GM12864 (cell line): ENCODE data around the gene TET2.
A peak's percentile ranks its signal among the peaks of the same experiment; 100 is the strongest.
"Not testable (repeated sequence)": the region's sequence is repeated elsewhere in the genome, so short reads cannot be mapped to it uniquely, and the experiment has no call there.

ENCODE experiments used
- DNase-seq: peaks from one replicate; pipeline ENCODE4 v3.0.0-alpha.2; 2011; ENCODE audit warnings: low read depth
- H3K4me3 ChIP-seq: 2 replicates; pipeline ENCODE4 v1.5.1; 2011; ENCODE audit warnings: mild to moderate bottlenecking, low read depth, low read length, control low read depth
- TF ChIP-seq, protein P1 (sequence below): IDR thresholded peaks from 2 replicates; pipeline ENCODE4 v1.5.1; 2011; ENCODE audit warnings: low read depth, mild to moderate bottlenecking, moderate library complexity, low read length, control low read depth, inconsistent platforms; ENCODE audit errors: missing control alignments

The TET2 gene

DNA sequence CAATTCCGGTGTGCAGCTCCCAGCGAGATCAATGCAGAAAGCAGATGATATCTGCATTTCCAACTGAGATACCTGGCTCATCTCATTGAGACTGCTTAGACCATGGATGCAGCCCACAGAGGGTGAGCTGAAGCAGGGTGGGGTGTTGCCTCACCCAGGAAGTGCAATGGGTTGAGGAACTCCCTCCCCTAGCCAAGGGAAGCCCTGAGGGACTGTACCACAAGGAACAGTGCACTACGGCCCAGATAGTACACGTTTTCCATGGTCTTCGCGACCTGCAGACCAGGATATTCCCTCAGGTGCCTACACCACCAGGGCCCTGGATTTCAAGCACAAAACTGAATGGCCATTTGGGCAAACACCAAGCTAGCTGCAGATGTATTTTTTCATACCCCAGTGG is 150.0 kb downstream of the TET2 start:
- no peak for DNase-seq
- TF ChIP-seq, protein P1, sequence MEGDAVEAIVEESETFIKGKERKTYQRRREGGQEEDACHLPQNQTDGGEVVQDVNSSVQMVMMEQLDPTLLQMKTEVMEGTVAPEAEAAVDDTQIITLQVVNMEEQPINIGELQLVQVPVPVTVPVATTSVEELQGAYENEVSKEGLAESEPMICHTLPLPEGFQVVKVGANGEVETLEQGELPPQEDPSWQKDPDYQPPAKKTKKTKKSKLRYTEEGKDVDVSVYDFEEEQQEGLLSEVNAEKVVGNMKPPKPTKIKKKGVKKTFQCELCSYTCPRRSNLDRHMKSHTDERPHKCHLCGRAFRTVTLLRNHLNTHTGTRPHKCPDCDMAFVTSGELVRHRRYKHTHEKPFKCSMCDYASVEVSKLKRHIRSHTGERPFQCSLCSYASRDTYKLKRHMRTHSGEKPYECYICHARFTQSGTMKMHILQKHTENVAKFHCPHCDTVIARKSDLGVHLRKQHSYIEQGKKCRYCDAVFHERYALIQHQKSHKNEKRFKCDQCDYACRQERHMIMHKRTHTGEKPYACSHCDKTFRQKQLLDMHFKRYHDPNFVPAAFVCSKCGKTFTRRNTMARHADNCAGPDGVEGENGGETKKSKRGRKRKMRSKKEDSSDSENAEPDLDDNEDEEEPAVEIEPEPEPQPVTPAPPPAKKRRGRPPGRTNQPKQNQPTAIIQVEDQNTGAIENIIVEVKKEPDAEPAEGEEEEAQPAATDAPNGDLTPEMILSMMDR = no peak

DNA sequence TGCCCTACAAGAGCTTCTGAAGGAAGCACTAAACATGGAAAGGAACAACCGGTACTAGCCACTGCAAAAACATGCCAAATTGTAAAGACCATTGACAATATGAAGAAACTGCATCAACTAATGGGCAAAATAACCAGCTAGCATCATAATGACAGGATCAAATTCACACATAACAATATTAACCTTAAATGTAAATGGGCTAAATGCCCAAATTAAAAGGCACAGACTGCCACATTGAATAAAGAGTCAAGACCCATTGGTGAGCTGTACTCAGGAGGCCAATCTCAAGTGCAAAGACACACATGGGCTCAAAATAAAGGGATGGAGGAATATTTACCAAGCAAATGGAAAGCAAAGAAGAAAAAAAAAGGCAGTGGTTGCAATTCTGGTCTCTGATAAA is 152.4 kb downstream of the TET2 start:
- not testable (repeated sequence) for H3K4me3 ChIP-seq, DNase-seq

More for the DNA sequence above, 150.0 kb downstream of the TET2 start:
- H3K4me3 ChIP-seq = no peak overlapping the region

DNA sequence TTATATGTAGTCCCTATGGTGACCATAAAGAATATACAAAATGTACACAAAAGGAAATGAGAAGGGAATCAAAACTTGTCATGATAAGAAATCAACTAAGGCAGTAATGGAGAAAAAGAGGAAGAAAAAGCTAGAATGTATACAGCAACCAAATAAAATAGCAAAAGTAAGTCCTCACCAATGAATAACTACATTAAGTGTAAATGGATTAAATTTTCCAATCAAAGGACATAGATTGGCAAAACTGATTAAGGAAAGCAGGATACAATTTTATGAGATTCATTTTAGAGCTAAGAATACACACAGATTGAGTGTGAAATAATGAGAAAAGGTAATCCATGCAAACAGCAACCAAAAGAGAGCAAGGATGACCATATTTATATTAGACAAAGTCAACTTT is 157.4 kb downstream of the TET2 start:
- TF ChIP-seq, protein P1 = no peak
- DNase-seq = no peak
- H3K4me3 ChIP-seq = no peak overlapping the region

DNA sequence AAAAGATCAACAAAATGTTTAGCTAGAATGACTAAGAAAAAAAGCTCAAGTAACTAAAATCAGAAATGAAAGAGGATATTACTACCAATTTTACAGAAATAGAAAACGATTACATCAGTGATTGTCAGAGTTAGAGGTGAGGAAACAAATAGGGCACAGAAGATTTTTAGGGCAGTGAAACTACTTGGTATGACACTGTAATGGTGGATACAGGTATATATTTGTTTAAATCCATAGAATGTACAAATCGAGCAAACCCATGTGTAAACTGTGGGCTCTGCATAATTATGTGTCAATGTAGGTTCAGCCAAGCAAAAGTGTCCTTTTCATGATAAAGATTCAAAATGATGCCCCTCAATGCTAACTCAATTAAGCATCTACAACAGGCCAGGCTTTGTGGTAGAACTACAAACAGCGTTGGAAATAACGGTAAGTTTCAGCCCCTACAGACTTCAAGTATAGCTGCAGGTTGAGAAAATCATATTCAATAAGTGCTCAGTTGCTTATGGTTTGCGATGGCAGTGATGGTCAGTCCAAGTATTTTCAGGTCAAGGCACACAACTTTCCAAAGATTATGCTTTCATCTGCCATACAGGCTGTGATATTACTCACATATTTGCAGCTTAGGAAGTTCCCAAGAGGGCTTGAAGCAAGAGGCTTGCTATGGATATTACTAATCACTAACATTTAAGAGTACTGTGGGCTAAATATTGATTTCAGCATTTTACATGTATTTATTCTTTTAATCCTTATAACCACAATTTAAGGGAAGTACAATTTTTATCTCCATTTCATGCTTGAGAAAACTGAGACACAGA is 158.6 kb downstream of the TET2 start:
- TF ChIP-seq, protein P1 = no peak
- DNase-seq = peak; percentile 26
- no peak overlapping the region for H3K4me3 ChIP-seq

DNA sequence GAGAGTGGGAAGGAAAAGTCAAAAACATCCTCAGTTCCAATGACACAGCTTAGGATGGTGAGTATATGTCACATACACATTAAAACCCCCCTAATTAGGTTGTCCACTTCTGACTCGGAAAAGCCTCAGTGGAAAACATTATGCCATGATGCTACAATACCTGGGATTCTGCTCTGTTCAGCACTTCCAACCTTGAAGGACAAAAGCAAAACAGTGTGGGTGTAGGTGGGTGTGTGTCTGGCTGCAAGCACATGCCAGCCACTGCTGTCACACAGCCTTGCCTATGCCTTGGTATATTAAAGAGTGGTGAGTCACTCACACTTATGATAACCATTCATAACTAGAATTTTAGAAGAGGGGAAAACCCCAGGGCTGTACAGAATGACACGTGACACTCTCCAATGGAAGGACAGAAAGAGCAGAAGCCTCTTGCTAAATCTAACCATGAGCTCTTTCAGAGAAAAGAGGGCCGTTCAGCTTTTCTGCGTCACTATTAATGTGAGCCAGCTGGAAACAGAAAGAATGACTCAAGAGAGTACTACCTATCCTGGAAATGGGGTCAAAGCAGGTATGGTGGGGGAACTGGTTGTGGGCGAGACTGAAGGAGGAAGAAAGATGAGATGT is 159.6 kb downstream of the TET2 start:
- H3K4me3 ChIP-seq = no peak overlapping the region; the same call in 1 of the 2 replicates
- TF ChIP-seq, protein P1 = no peak
- peak; percentile 85 for DNase-seq

DNA sequence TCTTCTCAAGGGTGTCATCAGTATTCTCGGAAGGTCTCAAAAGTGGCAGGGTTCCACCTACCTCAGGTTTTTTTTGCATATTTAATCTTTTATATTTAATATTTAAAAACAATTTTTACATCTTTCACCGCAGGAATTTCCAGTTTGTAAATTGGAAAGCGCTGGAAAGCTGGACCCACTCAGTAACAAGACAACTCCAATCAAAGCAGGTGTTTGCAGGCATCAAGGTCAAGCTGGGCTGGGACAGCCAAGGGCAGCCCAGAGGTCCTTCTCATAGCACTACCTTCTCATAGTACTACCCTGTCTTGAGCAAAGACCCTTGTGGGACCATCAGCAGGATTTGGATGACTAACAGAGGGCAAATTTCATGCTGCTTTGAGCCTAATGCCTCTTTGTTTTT is 160.1 kb downstream of the TET2 start:
- DNase-seq = no peak
- no peak overlapping the region for H3K4me3 ChIP-seq
- TF ChIP-seq, protein P1 = no peak

DNA sequence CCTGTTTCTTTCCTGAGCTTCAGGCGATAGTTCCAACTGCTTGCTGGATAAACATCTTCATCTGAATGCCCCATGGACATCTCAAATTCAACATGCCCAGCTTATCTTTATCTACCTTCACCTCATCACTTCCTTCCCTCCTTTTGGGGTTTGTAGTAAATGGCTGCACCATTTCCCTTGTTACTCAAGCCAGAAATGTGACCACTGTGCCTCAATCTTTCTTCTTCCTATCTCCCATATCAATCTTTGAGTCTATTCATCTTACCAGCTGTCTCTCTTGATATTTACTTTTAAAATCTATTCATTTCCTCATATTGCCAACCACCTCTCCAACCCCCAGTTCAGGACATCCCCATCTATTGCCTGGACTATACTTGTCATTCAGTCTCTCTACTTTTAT is 171.8 kb downstream of the TET2 start:
- TF ChIP-seq, protein P1 = no peak
- H3K4me3 ChIP-seq = no peak overlapping the region
- no peak for DNase-seq
